Thyroid gland (tissue), 4 donors: Measurements from ENCODE around the gene TRPM1. TPM values are rescaled to one million over a fixed set of nuclear protein-coding genes. Genes with fewer than 3 reads are reported as not detected.

ENCODE experiments used
- DNase-seq, 2 donors: peaks; one replicate each; pipeline ENCODE4 v3.0.0-alpha.2; 2019
- H3K27ac ChIP-seq, 3 donors: fragments of 200-600 bp; sonication (generic); 1 replicate in 2 of 3; 2 replicates in 1 of 3; pipeline ENCODE4 v1.5.1; 2016 to 2019; ENCODE audit warnings: mild to moderate bottlenecking in 1 of 3, moderate library complexity in 1 of 3
- H3K27me3 ChIP-seq: fragments of 200-600 bp; sonication (generic); one replicate; pipeline ENCODE4 v1.5.1; 2019
- H3K36me3 ChIP-seq, 2 donors: fragments of 200-600 bp; sonication (generic); one replicate each; pipeline ENCODE4 v1.5.1; 2016 to 2019
- H3K4me1 ChIP-seq, 2 donors: fragments of 200-600 bp; sonication (generic); one replicate each; pipeline ENCODE4 v1.5.1; 2017 to 2019
- H3K4me3 ChIP-seq, 3 donors: fragments of 200-600 bp; sonication (generic); replicated peaks in 1 of 3; 1 replicate in 2 of 3; 2 replicates in 1 of 3; pipeline ENCODE4 v1.5.1; 2016; ENCODE audit warnings: mild to moderate bottlenecking in 1 of 3
- H3K9me3 ChIP-seq: fragments of 200-600 bp; sonication (generic); one replicate; pipeline ENCODE4 v1.5.1; 2017
- CTCF ChIP-seq, 6 experiments: fragments of 200-600 bp in 3 of 6; fragments of 450-650 bp in 3 of 6; sonication (generic) in 3 of 6; IDR thresholded peaks; one replicate each; pipeline ENCODE4 v1.5.1; 2016 to 2019; ENCODE audit warnings: antibody characterized with exemption in 6 of 6, mild to moderate bottlenecking in 2 of 6, inconsistent platforms in 1 of 6, moderate library complexity in 1 of 6
- POLR2A ChIP-seq, 2 donors: fragments of 450-650 bp; IDR thresholded peaks; one replicate each; pipeline ENCODE4 v1.6.1; 2017; ENCODE audit warnings: antibody characterized with exemption in 2 of 2, mild to moderate bottlenecking in 2 of 2, moderate library complexity in 1 of 2
- WGBS, 2 donors: methylation state at CpG; one replicate each; pipeline ENCODE4 v1.1.5; 2017; 5-methylcytosine and 5-hydroxymethylcytosine counted together
- intact Hi-C: fragments of 100-400 bp; cut with DNase I; formaldehyde crosslinking; loops from one replicate; pipeline ENCODE4 v1.15.1; 2023
- total RNA-seq, 4 donors: library from RNA; depleted of rRNA; stranded (reverse); fragments of >200 nt; gene quantifications; one replicate each; pipeline ENCODE4 v1.2.3, GENCODE V29; 2016

TRPM1 gene
- total RNA-seq, 4 donors from 2014 or later = not detected

- Histone ChIP-seq H3K27ac (no peak overlapping the region), H3K4me1 (peaks cover 10 to 12% of the 10 kb centered on the region in 2 donors), H3K9me3 (no peaks in the 10 kb centered on the region), H3K36me3 (no peaks in the 10 kb centered on the region), H3K27me3 (no peaks in the 10 kb centered on the region), H3K4me3 (no peak overlapping the region)
- intact Hi-C loops = no loop called here
- WGBS, 2 donors = 77 to 86% methylated on average over 4 of the region's 4 CpGs
- no peak for DNase-seq
- TF ChIP-seq CTCF (IDR thresholded peaks at IDR 0.05) = no peak
- TF ChIP-seq POLR2A (IDR thresholded peaks at IDR 0.05) = no peak
Measured at GRCh38 chr15:31098953-31099740, 2.4 kb downstream of the TRPM1 start.

- 40% methylated on average over 6 of the region's 6 CpGs for WGBS, 2 donors
- TF ChIP-seq POLR2A (IDR thresholded peaks at IDR 0.05) (no peak), CTCF (IDR thresholded peaks at IDR 0.05) (no peak)
- H3K36me3 ChIP-seq = no peaks in the 10 kb centered on the region
- no peak overlapping the region for H3K27ac ChIP-seq
- intact Hi-C loops = no loop called here
- H3K9me3 ChIP-seq = no peaks in the 10 kb centered on the region
- no peak overlapping the region for H3K4me3 ChIP-seq
- H3K4me1 ChIP-seq = peaks cover 10 to 12% of the 10 kb centered on the region in 2 donors
- peak; percentile 20 to 43 for DNase-seq
- H3K27me3 ChIP-seq = no peaks in the 10 kb centered on the region
Measured at GRCh38 chr15:31098491-31098917, 3.0 kb downstream of the TRPM1 start.

GRCh38 chr15:31096563-31096962 is 5.0 kb downstream of the TRPM1 start:
- H3K4me1 ChIP-seq = peaks cover 10 to 12% of the 10 kb centered on the region in 2 donors
- no peak for DNase-seq
- no peak for TF ChIP-seq CTCF (IDR thresholded peaks at IDR 0.05)
- no peak for TF ChIP-seq POLR2A (IDR thresholded peaks at IDR 0.05)
- 89 to 96% methylated on average over 5 of the region's 5 CpGs for WGBS, 2 donors
- H3K4me3 ChIP-seq = no peak overlapping the region
- no peaks in the 10 kb centered on the region for H3K9me3 ChIP-seq
- H3K27me3 ChIP-seq = no peaks in the 10 kb centered on the region
- no peak overlapping the region for H3K27ac ChIP-seq
- no peaks in the 10 kb centered on the region for H3K36me3 ChIP-seq
- intact Hi-C loops = no loop called here

- H3K27ac ChIP-seq = no peak overlapping the region
- no peaks in the 10 kb centered on the region for H3K27me3 ChIP-seq
- no peak for DNase-seq
- no peak for TF ChIP-seq POLR2A (IDR thresholded peaks at IDR 0.05)
- no peak overlapping the region for H3K4me3 ChIP-seq
- WGBS, 2 donors = 84 to 89% methylated on average over 6 of the region's 6 CpGs
- intact Hi-C loops = no loop called here
- H3K4me1 ChIP-seq = no peaks in the 10 kb centered on the region
- no peaks in the 10 kb centered on the region for H3K9me3 ChIP-seq
- H3K36me3 ChIP-seq = no peaks in the 10 kb centered on the region
Measured at GRCh38 chr15:31091481-31091880, 10.0 kb downstream of the TRPM1 start.

GRCh38 chr15:31090766-31091165 is 10.8 kb downstream of the TRPM1 start:
- H3K4me1 ChIP-seq = no peaks in the 10 kb centered on the region
- no peak for DNase-seq
- H3K9me3 ChIP-seq = no peaks in the 10 kb centered on the region
- 91 to 95% methylated on average over 4 of the region's 4 CpGs for WGBS, 2 donors
- no peak overlapping the region for H3K27ac ChIP-seq
- TF ChIP-seq POLR2A (IDR thresholded peaks at IDR 0.05) (no peak), CTCF (IDR thresholded peaks at IDR 0.05) (no peak)
- no peaks in the 10 kb centered on the region for H3K27me3 ChIP-seq
- no peak overlapping the region for H3K4me3 ChIP-seq
- intact Hi-C loops = no loop called here
- no peaks in the 10 kb centered on the region for H3K36me3 ChIP-seq
